DMS79 treated with DMSO at 0.1 percent for 48 hours (cell line): ENCODE results near the gene TNPO2.
A peak's percentile ranks its signal among the peaks of the same experiment; 100 is the strongest.
"Not testable (repeated sequence)": the region's sequence is repeated elsewhere in the genome, so short reads cannot be mapped to it uniquely, and the experiment has no call there.

Source experiments
- DNase-seq: peaks from one replicate; lab custom pipeline; 2025; lab: John Stamatoyannopoulos, UW

TNPO2 gene

DNA sequence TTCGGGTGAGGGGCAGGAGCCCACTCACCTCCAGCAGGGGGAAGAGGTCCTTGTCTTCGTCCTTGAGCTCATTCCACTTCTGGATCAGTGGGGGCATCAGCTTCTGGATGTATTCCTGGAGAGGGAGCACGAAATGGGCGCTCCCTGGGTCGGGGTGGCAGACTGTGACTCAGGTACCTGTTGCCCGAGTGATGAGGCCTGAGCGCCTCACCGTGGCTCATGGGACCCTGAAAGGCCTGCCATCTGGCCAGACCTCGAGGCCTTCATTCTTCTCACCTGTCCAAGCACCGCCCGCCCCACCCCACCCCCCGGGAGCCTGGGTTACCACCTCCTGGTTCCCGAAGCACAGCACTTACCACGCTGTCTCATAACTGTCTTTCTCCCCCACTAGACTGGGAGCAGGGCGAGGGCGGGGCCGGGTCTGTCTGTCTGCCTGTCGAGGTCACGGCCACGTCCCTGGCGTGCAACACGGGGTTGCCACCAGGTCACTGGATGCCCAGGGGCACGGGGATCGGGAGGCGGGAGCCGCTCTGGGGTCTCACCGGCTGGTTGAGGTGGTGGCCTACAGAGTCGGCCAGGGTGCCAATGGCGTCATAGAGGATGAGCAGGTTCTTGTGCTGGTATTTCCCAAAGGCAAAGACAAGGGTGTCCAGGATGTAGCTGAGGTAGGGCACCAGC is 17.9 kb downstream of the TNPO2 start:
- no peak for DNase-seq

DNA sequence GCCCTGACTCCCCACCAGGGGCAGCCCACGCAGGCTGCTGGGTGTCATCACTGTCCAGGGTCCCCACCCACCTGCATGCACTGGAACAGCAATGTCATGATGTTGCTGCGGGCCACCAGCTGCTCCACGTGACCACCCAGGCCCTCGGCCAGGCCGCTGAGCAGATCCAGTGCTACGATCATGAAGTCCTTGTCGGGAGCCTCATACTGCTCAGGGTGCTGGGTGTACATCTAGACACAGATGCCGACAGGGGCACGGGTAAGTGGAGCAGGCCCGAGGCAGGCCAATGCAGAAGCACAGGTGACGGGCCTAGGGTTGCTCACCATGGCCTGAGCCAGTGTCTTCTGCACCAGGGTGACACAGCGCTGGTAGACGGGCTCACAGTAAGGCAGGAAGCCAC is 18.6 kb downstream of the TNPO2 start:
- DNase-seq = no peak

DNA sequence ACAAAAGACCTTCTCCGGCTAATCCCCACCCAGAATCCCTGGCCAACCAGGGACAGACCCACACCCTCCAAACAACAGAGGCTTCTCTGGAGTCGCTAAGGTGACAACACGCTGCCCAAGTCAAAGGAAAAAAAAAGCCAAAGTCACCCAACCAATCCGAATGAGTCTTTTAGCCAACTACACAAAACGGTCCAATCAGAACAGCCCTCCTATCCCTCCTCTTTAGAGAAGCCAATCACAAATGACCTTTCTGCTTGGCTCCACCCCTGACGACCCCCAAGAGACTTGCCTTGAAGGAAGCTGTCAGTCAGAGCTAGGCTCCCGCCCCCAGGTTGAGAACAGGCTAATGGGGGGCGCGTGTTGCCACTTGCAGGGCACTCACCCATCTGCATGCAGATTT is 20.7 kb downstream of the TNPO2 start:
- DNase-seq = no peak

DNA sequence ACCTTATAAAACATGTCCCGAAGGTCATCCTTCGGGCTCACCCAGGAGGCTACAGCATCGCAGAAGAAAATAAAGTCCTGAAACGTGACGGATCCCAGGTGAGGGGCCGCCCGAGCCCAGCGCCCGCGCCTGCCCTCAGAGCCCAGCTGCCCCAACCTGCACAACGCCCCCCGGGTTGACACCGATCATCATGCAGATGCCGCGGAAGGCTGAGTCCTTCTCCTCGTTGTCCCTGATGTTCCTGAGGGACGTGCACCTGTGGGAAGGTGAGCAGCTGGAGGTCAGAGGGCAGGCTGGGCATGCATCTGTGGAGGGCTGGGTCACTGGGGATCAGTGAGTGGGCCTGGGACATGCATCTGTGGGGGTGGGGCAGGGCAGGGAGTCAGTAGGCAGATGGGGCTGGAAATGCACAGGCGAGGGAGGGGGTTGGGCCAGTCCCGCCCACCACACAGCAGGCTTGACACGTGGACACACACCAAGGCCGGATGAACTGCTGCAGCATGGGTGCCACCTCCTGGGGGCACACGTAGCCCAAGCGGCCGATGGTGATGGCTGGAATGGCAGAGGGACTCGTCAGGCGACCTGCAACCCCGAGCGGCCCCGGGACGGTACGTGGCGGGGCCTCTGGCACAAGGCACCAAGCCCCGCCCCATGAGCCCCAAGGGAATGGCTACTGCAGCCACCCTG is 22.0 kb downstream of the TNPO2 start:
- DNase-seq = no peak

DNA sequence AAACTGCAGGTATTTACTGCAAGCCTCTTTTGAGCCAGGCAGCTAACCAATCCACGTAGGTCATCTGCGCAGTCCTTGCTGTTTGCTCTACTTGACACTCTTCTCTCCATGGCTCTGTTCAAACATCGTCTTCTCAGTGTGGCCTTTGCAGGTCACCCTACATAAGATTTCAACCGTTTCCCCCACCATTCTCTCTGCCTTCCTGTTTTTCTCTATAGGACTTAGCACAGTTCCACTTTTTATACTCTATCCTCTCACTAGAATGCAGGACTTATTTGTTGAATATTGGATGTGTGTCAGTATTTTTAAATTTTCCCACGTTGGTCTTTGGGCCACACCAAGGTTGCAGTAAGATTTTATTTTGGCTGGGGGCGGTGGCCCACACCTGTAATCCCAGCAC is 25.6 kb downstream of the TNPO2 start:
- no peak for DNase-seq

DNA sequence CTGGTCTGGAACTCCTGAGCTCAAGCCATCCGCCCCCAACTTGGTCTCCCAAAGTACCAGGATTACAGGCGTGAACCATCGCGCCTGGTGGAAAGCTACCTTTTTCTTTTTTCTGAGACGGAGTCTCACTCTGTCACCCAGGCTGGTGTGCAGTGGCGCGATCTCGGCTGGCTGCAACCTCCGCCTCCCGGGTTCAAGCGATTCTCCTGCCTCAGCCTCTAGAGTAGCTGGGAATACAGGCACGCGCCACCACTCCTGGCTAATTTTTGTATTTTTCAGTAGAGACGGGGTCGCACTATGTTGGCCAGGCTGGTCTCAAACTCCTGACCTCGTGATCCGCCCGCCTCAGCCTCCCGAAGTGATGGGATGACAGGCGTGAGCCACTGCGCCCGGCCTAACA is 26.3 kb downstream of the TNPO2 start:
- DNase-seq = not testable (repeated sequence)

DNA sequence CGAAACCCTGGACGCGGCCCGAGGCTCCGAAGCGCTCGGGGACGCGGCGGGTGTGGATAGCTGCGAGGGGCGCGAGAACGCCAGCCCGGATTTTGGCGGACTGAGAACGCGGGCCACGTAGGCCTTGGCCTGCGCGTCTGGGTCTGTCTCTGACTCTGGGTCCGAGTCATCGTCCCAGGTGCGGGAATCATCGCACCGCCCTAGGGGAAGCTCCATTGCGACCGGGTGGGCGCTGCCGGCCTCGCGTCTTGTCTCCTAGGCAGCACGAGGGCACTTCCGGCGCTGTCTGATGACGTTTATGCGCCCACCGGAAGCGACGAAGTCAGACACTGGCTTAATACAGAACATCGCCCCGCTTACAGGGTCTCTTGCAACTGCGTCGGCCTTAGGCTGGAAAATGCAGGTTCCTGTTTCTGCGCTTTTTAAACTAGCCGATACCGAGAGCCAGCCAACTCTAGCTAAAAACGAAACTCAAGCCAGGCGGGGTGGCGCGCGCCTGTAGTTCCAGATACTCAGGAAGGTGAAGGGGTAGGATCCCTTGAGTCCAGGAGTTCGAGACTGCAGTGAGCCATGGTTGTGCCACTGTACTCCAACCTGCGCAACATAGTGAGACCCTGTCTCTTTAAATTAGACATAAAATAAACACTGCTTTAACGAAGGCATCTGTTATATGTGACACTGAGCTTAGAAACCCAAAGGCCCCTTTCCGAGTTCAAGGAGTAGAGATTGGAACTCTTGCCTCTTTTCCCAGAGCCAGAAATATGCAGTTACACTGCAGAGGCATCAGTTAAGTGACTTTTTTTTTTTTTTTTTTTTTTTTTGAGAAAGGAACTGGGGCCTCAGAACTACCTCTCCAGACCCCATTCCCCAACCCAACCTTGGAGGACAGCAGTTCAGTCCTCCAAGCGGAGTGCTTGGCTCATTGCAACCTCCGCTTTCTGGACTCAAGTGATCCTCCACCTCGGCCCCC is 27.1 kb downstream of the TNPO2 start, which contains the start of gene FBXW9:
FBXW9 (minus strand) TSS at position 266 of the 970 bp plus-strand sequence; CDS start at position 216, 50 bp downstream.
- DNase-seq = peak; percentile 90

DNA sequence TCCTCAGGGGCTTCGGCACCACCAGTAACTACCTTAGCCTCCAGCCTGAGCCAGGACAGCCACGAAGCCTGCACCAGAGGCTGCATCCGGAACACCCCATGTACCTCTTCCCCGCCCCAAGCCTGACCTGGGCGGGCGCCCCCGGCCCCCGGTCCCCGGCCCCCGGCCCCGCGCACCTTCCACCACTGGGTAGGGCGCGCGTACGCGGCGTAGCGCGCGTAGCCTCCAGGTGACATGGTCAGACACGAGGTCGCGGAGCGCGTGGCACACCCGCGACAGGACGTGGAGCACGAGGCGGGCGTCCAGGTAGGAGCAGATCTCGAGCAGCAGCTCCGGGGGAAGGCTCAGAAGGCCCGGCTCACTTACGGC is 27.8 kb downstream of the TNPO2 start:
- DNase-seq = no peak

DNA sequence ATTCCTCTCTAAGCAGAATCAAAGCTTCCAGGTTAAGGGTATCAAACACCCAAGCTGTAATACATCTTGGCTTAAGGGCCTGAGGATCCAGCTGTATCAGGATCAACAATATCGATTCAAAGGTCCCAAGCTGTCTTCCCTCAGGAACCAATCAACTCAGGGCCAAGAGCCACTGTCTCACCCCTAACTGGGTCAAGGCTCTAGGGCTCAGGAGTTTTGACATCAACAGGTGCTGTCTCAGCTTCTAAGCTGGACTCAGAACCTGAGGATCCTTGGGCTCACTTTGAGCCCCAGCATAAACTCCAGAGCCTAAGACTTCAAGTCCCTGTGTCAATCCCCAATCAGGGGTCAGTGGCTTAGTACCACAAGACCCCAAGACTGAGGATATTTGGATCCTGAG is 28.2 kb downstream of the TNPO2 start:
- DNase-seq = no peak

DNA sequence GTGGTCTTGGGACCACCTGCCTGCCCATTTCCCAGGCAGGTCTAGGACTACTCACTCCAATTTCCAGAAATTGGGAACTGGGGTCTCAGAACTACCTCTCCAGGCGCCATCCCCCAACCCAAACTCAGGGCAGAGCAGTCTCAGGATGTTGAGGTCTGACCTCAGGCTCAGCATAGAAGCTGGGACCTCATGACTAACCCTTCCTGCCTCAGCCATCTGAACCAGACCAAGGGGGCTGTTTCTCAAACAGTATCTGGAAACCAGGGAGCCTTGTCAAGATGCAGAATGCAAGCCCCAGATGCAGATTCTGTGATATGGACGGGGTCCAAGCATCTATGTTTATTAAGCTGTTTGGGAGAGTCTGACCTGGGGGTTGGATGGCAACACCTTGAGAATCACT is 28.6 kb downstream of the TNPO2 start:
- DNase-seq = no peak

DNA sequence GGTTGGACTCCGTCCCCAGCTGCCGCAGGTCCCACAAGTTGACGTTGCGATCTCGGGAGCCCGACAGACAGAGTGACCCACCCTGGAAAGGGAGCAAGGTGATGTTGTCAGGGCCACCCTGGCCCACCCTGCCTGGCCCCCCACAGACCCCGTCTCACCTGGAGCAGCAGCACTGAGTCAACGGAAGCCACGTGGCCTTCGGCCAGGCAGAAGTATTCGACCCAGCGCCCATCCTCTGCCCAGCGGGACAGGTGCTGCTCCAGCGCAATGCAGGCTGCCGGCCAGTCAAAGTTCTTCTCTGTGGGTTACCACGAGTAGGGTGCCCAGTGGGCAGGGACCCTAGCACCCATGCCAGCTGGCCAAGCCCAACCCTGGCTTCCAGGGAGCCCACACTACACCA is 29.1 kb downstream of the TNPO2 start:
- DNase-seq = no peak

DNA sequence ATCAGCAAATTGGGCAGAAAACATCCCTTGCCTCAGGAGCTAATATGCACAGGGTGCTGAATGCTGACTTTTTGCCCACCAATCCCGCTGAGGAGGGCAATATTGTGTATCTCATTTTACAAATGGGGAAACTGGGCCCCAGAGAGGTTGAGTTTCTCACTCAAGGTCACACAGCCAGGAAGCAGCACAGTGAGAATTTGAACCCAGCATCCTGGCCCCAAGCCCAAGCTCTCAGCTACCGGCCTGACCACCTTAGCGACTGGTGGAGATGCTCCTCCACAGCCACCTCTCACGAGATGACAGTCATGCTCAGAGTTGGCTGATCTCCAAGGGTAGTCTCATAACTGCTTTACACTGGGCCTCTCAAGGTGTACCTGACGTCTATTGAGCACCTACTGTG is 30.8 kb downstream of the TNPO2 start:
- no peak for DNase-seq

DNA sequence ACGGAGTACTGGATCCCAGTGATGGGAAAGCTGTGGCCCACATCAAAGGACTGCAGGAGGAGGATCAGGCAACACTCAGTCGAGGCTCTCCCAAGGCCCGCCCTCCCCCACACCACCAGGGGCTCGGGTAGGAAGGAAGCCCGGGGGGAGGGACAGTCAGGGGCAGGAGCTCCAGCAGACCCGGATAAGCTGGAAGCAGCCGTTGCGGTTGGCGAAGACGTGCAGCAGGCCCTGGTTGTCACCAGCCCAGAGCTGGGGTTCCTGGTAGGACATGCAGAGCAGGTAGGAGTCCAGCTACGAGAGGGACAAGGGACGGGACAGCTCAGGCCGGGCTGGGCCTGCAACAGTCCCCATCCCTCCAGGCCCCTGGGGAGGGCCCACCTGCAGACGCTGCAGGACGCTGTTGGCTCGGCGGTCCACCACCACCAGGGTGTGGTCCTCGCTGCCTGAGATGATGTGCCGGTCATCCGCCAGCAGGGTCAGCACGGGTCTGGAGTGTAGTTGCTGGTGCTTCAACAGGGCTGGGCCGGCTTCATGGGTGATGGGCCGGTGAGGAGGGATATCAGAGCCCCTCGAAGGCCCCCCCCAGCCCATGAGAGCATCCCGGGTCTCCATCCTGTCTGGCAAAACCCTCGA is 34.0 kb downstream of the TNPO2 start:
- DNase-seq = no peak

DNA sequence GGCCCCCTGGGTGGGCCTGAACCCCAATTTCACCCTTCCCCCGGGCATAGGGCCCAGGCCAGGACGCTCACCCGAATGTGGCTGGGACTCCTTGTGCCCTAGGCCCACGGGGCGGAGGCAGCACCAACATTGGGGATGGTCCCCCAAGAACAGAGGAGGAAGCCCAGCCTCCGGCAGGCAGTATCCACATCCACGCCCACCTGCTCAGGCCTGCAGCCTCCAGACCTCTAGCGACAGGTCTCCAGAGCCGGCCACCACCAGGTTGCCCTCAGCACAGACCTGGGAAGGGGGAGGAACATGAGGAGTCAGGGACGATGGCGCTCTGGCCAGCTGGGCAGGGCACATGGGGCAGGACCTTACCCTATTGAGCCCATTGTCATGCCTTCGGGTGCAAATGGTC is 34.7 kb downstream of the TNPO2 start:
- no peak for DNase-seq

DNA sequence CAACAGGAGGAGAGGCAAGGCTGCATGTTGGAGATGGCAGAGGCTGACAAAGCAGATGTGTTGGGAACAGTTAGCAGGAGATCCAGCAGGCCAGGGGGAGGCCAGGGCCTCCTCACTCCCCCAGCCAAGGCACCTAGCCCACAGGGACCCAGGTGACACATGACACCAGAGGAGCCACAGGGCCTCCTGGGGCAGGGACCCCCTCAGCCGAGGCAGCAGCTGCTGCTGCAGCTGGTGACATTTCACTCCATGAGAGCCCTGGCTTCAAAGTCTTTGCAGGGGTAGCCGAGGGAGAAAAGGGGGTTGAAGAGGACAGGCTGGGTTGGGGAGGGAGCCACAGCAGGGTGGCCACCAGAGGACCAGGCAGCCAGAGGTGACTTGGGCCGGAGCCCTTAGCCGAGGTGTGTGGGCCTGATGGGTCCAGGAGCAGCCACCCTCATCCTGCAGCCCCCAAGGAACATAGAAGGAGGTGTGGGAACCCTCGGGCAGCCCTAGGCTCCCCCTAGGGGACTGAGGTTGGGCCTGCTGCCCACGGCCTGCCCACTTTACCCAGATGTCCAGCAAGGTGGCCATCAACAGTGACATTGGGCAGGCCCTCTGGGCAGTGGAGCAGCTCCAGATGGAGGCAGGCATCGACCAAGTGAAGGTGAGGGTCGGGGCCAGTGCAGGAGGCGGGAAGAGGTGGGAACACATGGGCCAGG is 36.1 kb downstream of the TNPO2 start, which contains the start of gene GNG14:
GNG14 (plus strand) TSS at position 503 of the 701 bp plus-strand sequence; CDS start at position 554, 51 bp downstream.
- no peak for DNase-seq

DNA sequence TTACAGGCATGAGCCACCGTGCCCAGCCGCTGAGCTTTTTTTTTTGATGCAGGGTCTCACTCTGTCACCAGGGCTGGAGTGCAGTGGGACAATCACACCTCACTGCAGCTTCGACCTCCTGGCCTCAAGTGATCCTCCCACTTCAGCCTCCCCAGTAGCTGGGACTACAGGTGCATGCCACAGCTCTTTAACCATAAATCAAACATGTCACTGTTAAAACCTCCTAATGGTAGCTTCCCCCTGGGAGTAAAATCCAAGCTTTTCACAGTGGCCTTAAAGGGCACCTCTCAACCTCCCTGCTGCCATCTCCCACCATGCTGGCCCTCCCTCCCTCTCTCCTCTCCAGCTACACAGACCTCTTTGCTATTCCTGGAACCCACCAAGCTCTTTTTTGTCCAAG is 37.9 kb downstream of the TNPO2 start:
- DNase-seq = no peak

DNA sequence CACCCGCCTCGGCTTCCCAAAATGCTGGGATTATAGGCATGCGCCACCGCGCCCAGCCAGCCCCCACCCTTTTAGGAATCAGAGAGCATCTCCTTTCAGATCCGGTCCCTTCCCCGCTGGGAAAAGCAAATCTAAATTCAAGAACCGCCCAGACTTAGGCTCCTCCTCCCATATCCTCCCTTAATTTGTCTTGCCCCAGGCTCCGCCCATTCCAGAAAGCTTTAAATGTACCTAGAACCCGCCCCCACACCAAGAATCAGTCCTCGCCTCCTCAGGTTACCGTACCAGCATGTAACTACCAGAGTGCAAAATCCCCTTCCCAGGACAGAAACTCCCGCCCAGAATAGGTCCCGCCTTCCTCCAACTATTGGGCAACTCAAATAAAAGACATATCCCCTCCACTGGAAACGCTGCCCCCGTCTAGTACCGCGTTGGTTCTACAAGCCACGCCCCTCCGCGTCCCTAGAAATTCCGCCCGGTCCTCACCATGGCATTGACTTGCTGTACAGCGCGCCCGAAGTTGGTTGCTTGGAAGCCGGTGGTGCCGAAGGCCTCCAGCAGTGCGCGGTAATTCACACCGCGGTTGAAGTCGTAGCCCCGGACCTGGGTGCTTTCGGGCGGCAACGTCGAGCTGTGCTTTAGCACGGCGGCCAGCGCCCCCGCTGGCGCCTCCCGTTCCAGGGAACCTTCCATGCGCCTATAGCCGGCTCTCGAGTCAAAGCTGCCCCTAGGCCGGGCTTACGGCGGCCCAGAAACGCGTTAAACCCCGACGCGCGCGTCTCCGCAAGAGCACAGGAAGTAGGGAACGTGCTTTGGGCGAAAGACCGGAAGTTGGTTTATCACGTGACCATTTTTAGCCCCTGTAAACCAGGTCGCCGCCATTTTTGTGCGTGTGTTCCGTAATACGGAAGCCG is 42.4 kb downstream of the TNPO2 start, which contains the start of gene DHPS:
DHPS (minus strand) TSS at position 807 of the 914 bp plus-strand sequence; CDS start at position 693, 114 bp downstream.
- DNase-seq = peak; percentile 97

DNA sequence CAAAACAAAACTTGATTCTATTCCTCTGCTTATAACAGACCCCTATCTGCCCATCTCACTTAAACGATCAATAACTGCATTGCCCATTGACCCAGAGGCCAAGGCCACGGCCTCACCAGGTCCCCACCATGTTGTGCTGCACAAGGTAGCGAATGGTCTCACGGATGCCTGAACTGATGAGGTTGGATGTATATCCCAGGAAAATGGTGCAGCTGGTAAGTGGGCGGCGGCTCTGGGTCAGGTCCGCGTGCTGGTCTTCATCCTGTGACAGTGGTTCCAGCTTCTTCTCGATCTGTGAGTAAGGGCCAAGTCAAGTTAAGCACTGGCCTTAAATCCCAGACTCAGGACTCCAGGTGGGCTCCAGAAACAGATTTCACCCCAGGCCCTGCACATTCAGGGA is 43.7 kb downstream of the TNPO2 start:
- no peak for DNase-seq

DNA sequence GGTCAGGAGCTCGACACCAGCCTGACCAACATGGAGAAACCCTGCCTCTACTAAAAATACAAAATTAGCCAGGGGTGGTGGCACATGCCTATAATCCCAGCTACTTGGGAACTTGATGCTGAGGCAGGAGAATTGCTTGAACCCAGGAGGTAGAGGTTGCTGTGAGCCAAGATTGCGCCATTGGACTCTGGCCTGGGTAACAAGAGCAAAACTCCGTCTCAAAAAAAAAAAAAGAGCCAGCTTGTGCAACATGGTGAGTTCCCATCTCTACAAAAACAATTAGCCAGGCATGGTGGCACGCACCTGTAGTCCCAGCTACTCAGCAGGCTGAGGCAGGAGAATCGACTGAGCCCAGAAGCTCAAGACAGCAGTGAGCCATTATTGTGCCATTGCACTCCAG is 45.7 kb downstream of the TNPO2 start:
- not testable (repeated sequence) for DNase-seq

DNA sequence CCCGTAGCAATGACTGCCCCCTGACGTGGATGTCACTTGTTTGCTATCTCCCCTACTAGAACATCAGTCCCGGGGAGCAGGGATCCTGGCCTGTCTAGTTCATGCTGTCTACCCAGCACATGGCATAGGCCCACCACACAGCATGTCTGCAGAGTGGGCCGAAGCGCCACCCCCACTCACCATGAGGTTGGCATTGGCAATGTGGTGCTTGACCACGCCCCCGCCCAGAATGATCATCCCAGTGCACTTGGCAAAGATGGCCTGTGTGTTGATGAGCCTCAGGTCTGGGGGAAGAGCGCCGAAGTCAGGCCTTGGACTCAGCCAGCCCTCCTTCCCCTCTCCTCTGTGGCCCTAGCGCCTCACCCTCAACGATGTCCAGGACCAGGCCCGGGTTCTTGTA is 46.8 kb downstream of the TNPO2 start:
- no peak for DNase-seq
